ENCODE results near the gene TSPAN18.

TSPAN18 gene

GRCh38 chr11:44823868-44824267 is 97.1 kb downstream of the TSPAN18 start:
- no peak for DNase-seq (ENCODE audit: low read depth)

GRCh38 chr11:44824300-44824704 is 97.5 kb downstream of the TSPAN18 start:
- no peak for DNase-seq (ENCODE audit: low read depth)

DNA sequence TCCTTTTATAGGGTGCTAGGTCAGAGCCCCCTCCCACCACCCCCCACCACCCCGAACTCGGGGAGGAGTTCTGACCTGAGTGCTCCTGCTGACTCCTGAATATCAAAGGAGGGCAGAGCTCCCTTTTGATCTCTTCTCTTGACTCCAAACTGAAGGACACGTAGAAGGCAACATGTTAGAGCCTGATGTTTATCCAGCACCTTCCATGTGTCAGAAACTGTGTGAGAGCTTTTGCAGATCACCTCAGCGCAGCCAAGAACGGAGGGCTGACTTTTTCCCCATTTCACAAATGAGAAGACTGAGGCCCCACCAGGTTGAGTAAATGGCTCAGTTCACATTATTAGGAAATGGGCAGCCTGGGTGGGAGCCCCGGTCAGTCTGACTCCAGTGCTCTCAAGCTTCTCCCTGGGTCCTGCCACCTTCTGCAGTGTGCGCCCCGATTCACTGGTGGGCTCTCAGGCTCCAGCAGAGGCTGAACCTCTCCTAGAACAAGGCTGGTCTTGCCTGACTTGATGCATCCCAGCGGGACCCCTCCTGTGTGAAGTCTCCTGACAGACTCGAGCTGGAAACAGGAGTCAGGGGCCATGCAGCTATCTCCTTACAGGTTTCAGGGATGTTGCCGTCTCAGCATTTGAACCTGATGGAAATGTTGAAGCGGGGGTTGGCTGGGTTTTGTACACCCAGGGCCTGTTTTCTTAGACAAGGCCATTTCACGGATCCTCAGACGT is 98.5 kb downstream of the TSPAN18 start:
- no peak for DNase-seq (ENCODE audit: low read depth)

GRCh38 chr11:44826922-44827643 is 100.3 kb downstream of the TSPAN18 start:
- no peak for DNase-seq (ENCODE audit: low read depth)

DNA sequence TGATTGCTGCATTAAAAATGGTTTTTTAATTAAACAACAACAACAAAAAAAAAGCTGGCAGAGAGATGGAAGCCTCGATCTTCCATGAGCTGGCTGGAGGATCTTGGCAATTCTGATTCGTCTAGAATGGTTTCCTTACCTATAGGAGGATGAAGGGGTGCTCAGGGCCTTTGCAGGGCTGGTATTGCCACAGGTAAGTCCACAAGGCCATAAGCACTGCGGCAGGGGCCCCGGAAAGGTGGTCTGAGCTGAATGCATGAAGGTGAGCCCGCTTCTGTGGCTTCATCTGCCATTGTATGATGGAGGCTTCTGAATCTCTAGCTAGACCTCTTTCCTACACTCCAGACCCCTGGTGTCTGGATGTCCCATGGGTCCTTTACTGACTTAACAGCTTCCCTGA is 101.5 kb downstream of the TSPAN18 start:
- DNase-seq (ENCODE audit: low read depth): no peak

DNA sequence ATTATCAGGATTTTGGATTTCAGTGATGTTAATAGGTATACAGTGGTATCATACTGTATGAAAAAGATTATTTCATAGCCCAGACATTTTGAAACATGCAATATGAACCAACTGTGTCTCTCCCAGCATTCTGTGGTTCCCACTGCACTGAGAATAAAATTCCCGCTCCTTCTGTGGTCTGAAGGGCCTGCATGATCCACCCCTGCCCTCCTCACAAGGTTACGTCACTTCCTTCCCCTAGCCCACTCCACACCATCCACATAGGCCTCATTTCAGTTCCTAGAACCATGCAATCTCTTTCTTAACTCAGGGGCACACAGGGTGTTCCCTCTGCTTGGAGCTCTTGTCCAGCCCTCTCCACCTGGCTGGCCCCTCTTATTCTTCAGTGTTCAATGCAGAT is 103.1 kb downstream of the TSPAN18 start:
- DNase-seq (ENCODE audit: low read depth): no peak

DNA sequence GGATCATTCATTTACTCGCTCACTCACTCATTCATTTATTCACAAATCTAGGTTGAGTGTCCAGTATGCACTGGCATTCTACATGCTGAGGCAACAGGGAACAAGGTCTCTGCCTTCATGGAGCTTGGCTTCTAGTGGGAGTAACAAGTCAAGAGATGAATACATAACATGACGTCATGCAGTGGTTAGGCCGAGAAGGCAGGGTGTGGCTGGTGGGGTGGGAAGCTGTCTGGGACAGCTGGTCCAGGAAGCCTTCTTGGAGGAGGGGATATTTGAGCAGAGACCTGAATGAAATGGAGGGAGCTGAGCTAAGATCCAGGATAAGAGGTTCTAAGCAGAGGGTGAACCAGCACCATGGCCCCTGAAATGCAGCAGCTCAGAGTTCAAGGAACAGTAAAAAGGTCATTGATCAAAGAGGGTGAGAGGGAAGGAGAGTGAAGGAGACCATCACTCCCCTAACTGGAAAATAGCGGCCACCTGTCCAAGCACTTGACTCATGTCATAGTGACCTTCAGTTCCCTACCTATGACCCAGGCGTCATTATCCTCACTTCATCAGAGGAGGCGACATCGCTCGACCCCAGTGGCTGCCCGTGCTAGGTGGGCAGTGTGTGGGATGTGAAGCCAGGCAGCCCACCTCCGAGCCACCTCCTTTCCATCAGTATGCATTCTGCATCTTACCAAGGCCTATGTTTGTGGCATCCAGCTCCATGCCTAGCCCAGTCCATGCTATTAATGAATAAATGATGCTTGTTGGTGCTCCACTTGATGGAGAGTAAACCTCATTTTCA is 105.0 kb downstream of the TSPAN18 start:
- no peak for DNase-seq (ENCODE audit: low read depth)

DNA sequence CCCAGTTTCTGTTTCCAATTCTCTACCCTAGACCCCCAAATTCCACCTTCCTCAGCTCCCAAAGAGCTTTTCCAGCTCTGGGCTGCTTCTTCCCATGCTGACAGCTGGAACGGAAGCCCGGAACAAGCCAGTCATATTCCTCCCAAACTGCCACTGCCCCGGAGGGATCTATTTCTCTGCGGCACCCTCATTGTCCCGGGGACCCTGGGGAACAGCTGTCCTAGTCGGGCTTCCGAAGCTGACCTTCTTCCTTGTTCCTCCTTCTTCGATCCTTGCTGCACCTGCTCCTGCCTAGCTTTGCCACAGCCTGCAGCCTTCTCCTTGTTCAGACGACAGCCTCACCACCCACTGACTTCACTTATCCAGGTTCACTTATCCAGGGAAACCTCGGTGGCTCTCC is 105.7 kb downstream of the TSPAN18 start:
- no peak for DNase-seq (ENCODE audit: low read depth)

- DNase-seq (ENCODE audit: low read depth): no peak
Measured at GRCh38 chr11:44833221-44833876, 106.6 kb downstream of the TSPAN18 start.

- no peak for DNase-seq (ENCODE audit: low read depth)
Measured at GRCh38 chr11:44833877-44834452, 107.2 kb downstream of the TSPAN18 start.

DNA sequence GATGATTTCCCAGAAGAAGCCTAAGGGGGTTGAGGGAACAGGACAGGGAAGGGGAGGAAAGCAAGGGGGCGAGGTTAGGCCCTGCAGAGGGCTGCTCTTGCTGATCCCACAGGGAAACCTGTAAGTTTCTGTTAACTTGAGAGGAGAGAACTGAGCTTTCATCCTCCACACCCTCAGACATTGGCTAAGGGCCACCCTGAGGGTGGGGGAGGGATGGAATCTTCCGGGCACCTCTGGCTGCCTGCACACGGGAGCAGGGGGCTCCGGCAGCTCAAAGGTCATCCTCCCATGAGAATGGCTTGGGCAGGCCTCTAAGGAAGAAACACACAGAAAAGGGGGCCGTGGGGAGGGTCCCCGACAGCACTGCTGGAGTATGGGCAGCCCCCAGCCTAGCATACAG is 108.1 kb downstream of the TSPAN18 start:
- no peak for DNase-seq (ENCODE audit: low read depth)

GRCh38 chr11:44835296-44835695 is 108.5 kb downstream of the TSPAN18 start:
- no peak for DNase-seq (ENCODE audit: low read depth)

DNA sequence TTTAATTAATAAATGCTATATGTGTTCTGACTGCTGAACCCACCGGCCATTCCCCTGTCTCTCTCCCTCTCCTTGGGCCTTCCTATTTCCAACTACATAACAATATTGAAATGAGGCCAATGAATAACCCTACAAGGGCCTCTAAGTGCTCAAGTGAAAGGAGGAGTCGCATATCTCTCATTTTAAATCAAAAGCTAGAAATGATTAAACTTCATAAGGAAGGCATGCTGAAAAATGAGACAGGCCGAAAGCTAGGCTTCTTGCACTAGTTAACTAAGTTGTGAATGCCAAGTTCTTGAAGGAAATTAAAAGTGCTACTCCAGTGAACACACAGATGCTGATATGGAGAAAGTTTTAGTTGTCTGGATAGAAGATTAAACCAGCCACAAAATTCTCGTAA is 109.2 kb downstream of the TSPAN18 start:
- DNase-seq (ENCODE audit: low read depth): no peak

DNA sequence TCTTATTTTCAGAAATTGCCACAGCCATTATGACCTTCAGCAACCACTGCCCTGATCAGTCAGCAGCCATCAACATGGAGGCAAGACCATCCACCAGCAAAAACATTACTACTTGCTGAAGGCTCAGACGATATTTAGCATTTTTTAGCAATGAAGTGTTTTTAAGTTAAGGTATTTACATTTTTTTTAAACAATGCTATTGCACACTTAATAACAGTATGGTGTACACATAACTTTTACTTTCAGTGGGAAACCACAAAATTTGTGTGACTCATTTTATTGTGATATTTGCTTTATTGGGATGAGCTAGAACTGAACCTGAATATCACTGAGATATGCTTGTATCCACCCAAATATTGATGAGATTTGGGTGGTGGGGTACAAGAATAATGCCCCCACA is 110.9 kb downstream of the TSPAN18 start:
- peak; percentile 29 for DNase-seq (ENCODE audit: low read depth)

GRCh38 chr11:44839458-44840084 is 112.8 kb downstream of the TSPAN18 start:
- no peak for DNase-seq (ENCODE audit: low read depth)

DNA sequence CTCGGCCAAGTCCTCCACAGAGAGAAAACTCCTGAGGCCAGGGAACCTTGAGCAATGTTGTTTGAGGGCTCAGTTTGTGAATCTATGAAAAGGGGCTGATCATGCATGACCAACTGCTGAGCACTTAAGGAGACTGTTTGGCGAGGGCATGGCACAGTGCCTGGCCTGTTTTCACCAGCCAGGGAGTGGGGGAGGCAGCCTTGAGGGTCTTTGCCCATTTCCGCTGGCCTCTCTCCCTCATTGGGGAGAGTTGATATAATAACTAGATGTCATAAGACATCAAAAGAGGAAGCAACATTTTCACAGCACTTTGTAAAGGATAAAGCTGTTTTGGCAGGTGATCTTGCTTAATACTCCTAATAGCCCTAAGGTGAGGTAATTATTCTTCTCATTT is 113.3 kb downstream of the TSPAN18 start:
- no peak for DNase-seq (ENCODE audit: low read depth)

- no peak for DNase-seq (ENCODE audit: low read depth)
Measured at GRCh38 chr11:44840521-44841251, 113.9 kb downstream of the TSPAN18 start.

DNA sequence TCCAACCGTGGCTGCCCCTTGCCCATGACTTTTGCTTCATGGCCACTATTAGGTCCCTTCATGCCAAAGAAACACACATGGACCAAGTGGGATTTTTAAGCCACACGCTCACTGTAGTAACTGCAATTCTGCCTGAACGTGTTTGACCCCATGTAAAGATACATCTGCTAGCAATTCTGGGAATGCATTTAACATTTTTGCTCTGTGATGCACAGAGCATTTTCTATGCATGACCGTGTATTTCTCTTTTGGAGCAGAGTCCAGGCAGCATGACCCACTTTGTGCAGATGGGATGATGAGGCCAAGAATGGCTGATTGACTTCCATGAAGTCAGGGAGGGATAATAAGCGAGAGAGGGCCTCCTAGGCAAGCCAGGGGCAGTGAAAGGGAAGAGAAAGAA is 115.5 kb downstream of the TSPAN18 start:
- DNase-seq (ENCODE audit: low read depth): peak; percentile 79

GRCh38 chr11:44846852-44847251 is 120.1 kb downstream of the TSPAN18 start:
- no peak for DNase-seq (ENCODE audit: low read depth)

DNA sequence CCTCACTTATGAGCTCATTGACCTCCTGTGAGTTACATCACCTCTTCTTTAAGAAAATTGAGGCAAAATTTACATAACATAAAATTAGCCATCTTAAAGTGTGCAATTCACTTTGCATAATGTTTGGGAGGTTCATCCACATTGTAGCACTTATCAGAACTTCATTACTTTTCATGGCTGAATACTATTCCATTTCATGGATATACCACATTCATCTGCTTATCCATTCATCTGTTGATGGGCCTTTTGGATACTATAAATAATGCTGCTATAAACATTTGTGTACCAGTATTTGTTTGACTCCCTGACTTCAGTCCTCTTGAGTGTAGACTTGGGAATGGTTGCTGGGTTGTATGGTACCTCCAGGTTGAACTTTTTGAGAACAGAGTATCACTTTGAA is 120.6 kb downstream of the TSPAN18 start:
- DNase-seq (ENCODE audit: low read depth): no peak
